Putamen (tissue), 1 donor: ENCODE measurements around the gene NMNAT3.

ENCODE experiments used
- DNase-seq: peaks from one replicate; pipeline ENCODE4 v3.0.0-alpha.2; 2016; ENCODE audit warnings: low spot score

Gene NMNAT3

GRCh38 chr3:139677388-139678155 lies at the start of gene NMNAT3:
NMNAT3 (minus strand) TSS chr3:139677972; CDS start chr3:139627724, 50,248 bp downstream.
- DNase-seq = peak; percentile 79

- no peak for DNase-seq
These were observed 43.6 kb upstream of the NMNAT3 start for GRCh38 chr3:139721370-139721769.

- no peak for DNase-seq
These were observed 40.6 kb upstream of the NMNAT3 start for GRCh38 chr3:139718415-139718814.

GRCh38 chr3:139716908-139717485 lies 39.2 kb upstream of the NMNAT3 start:
- DNase-seq = no peak

- DNase-seq = no peak
These were observed 38.1 kb upstream of the NMNAT3 start for GRCh38 chr3:139715743-139716360.

GRCh38 chr3:139715166-139715565 lies 37.4 kb upstream of the NMNAT3 start:
- no peak for DNase-seq

GRCh38 chr3:139710212-139710611 lies 32.4 kb upstream of the NMNAT3 start:
- DNase-seq = no peak

GRCh38 chr3:139705631-139706030 lies 27.9 kb upstream of the NMNAT3 start:
- DNase-seq = no peak

- DNase-seq = no peak
These were observed 18.5 kb upstream of the NMNAT3 start for GRCh38 chr3:139696314-139696604.

- DNase-seq = no peak
These were observed 17.9 kb upstream of the NMNAT3 start for GRCh38 chr3:139695426-139696313.

- no peak for DNase-seq
These were observed 17.2 kb upstream of the NMNAT3 start for GRCh38 chr3:139695007-139695406.

GRCh38 chr3:139694542-139694941 lies 16.8 kb upstream of the NMNAT3 start:
- DNase-seq = no peak

GRCh38 chr3:139691619-139692018 lies 13.8 kb upstream of the NMNAT3 start:
- DNase-seq = no peak

- no peak for DNase-seq
These were observed 12.0 kb upstream of the NMNAT3 start for GRCh38 chr3:139689708-139690228.

- DNase-seq = no peak
These were observed 11.3 kb upstream of the NMNAT3 start for GRCh38 chr3:139689122-139689521.

GRCh38 chr3:139687431-139687830 lies 9.7 kb upstream of the NMNAT3 start:
- no peak for DNase-seq

- DNase-seq = no peak
These were observed 8.9 kb upstream of the NMNAT3 start for GRCh38 chr3:139686624-139687023.

- no peak for DNase-seq
These were observed 8.4 kb upstream of the NMNAT3 start for GRCh38 chr3:139686206-139686605.

- no peak for DNase-seq
These were observed 1.5 kb upstream of the NMNAT3 start for GRCh38 chr3:139679220-139679775.

GRCh38 chr3:139676632-139677387 lies 962 bp downstream of the NMNAT3 start:
- DNase-seq = no peak

GRCh38 chr3:139676108-139676507 lies 1.7 kb downstream of the NMNAT3 start:
- no peak for DNase-seq
